SH-SY5Y (cell line): ENCODE results near the gene KPNA1.

Source experiments
- GATA2 ChIP-seq: IDR thresholded peaks from 2 replicates; pipeline ENCODE4 v1.6.1; 2011; ENCODE audit warnings: mild to moderate bottlenecking, low read depth, low read length
- GATA3 ChIP-seq: IDR thresholded peaks from 2 replicates; pipeline ENCODE4 v1.6.1; 2011; ENCODE audit warnings: low read depth, mild to moderate bottlenecking, low read length, moderate library complexity

GRCh38 chr3:122514123-122515019, at the start of gene KPNA1:
- TF ChIP-seq GATA2 (no peak), GATA3 (no peak)
